Trophoblast cell (in vitro differentiated cells and primary cell): ENCODE results near the gene CNMD.

ENCODE experiments used
- DNase-seq, 2 donors: peaks; one replicate each; pipeline ENCODE4 v3.0.0-alpha.2; 2016
- H2AFZ ChIP-seq: 2 replicates; pipeline ENCODE4 v1.6.1; 2013; ENCODE audit warnings: low read length, moderate library complexity, mild to moderate bottlenecking; ENCODE audit not compliant: insufficient read depth, poor library complexity
- H2AK5ac ChIP-seq: 2 replicates; pipeline ENCODE4 v1.6.1; 2013; ENCODE audit warnings: mild to moderate bottlenecking, low read length
- H2BK120ac ChIP-seq: 2 replicates; pipeline ENCODE4 v1.6.1; 2013; ENCODE audit warnings: low read length, mild to moderate bottlenecking, moderate library complexity; ENCODE audit not compliant: insufficient read depth, poor library complexity
- H2BK12ac ChIP-seq: 2 replicates; pipeline ENCODE4 v1.6.1; 2013; ENCODE audit warnings: mild to moderate bottlenecking, low read length, moderate library complexity
- H2BK5ac ChIP-seq: 2 replicates; pipeline ENCODE4 v1.6.1; 2013; ENCODE audit warnings: low read length, low read depth, moderate library complexity, mild to moderate bottlenecking; ENCODE audit not compliant: poor library complexity
- H3K14ac ChIP-seq: 2 replicates; pipeline ENCODE4 v1.6.1; 2013; ENCODE audit warnings: mild to moderate bottlenecking, low read length
- H3K18ac ChIP-seq: 2 replicates; pipeline ENCODE4 v1.6.1; 2013; ENCODE audit warnings: mild to moderate bottlenecking, low read length
- H3K23ac ChIP-seq: 2 replicates; pipeline ENCODE4 v1.6.1; 2013; ENCODE audit warnings: low read length
- H3K27ac ChIP-seq: 2 replicates; pipeline ENCODE4 v1.5.1; 2013; ENCODE audit warnings: low read depth, mild to moderate bottlenecking, inconsistent platforms, low read length, moderate library complexity
- H3K27me3 ChIP-seq: 2 replicates; pipeline ENCODE4 v1.6.1; 2013; ENCODE audit warnings: inconsistent platforms, mild to moderate bottlenecking, low read length, moderate library complexity; ENCODE audit not compliant: insufficient read depth
- H3K36me3 ChIP-seq, 2 experiments: 1 replicate in 1 of 2; 2 replicates in 1 of 2; pipeline ENCODE4 v1.6.1; 2013; ENCODE audit warnings: low read length in 2 of 2, mild to moderate bottlenecking in 2 of 2, moderate library complexity in 1 of 2; ENCODE audit not compliant: insufficient read depth in 2 of 2, control insufficient read depth in 1 of 2
- H3K4ac ChIP-seq: 2 replicates; pipeline ENCODE4 v1.6.1; 2013; ENCODE audit warnings: low read depth, mild to moderate bottlenecking, low read length, moderate library complexity
- H3K4me1 ChIP-seq, 2 experiments: 1 replicate in 1 of 2; 2 replicates in 1 of 2; pipeline ENCODE4 v1.6.1; 2013; ENCODE audit warnings: low read length in 2 of 2, mild to moderate bottlenecking in 2 of 2, moderate library complexity in 1 of 2; ENCODE audit not compliant: insufficient read depth in 2 of 2, control insufficient read depth in 1 of 2
- H3K4me2 ChIP-seq: 2 replicates; pipeline ENCODE4 v1.6.1; 2013; ENCODE audit warnings: inconsistent platforms, mild to moderate bottlenecking, low read length, moderate library complexity
- H3K4me3 ChIP-seq: 2 replicates; pipeline ENCODE4 v1.5.1; 2013; ENCODE audit warnings: mild to moderate bottlenecking, low read depth, low read length, inconsistent platforms
- H3K79me1 ChIP-seq: one replicate; pipeline ENCODE4 v1.6.1; 2013; ENCODE audit warnings: low read length
- H3K79me2 ChIP-seq: 2 replicates; pipeline ENCODE4 v1.6.1; 2013; ENCODE audit warnings: low read length, mild to moderate bottlenecking; ENCODE audit not compliant: control insufficient read depth, insufficient read depth, poor library complexity
- H3K9ac ChIP-seq: 2 replicates; pipeline ENCODE4 v1.6.1; 2013; ENCODE audit warnings: mild to moderate bottlenecking, low read length
- H3K9me3 ChIP-seq: 2 replicates; pipeline ENCODE4 v1.6.1; 2013; ENCODE audit warnings: low read depth, mild to moderate bottlenecking, control low read depth, inconsistent platforms, low read length; ENCODE audit not compliant: insufficient read depth
- H4K12ac ChIP-seq: 2 replicates; pipeline ENCODE4 v1.6.1; 2013; ENCODE audit warnings: low read depth, mild to moderate bottlenecking, low read length, moderate library complexity
- H4K8ac ChIP-seq: 2 replicates; pipeline ENCODE4 v1.6.1; 2013; ENCODE audit warnings: low read depth, mild to moderate bottlenecking, low read length, moderate library complexity
- H4K91ac ChIP-seq: one replicate; pipeline ENCODE4 v1.6.1; 2013; ENCODE audit warnings: low read depth, mild to moderate bottlenecking, low read length, moderate library complexity
- WGBS: extraction: QIAGEN DNeasy Blood & Tissue Kit; methylation state at CpG from one replicate; pipeline ENCODE4 v1.1.7; 2013; ENCODE audit warnings: missing lambda C conversion rate; ENCODE audit not compliant: insufficient read length, insufficient coverage; ENCODE audit errors: extremely low coverage; 5-methylcytosine and 5-hydroxymethylcytosine counted together

The CNMD gene

DNA sequence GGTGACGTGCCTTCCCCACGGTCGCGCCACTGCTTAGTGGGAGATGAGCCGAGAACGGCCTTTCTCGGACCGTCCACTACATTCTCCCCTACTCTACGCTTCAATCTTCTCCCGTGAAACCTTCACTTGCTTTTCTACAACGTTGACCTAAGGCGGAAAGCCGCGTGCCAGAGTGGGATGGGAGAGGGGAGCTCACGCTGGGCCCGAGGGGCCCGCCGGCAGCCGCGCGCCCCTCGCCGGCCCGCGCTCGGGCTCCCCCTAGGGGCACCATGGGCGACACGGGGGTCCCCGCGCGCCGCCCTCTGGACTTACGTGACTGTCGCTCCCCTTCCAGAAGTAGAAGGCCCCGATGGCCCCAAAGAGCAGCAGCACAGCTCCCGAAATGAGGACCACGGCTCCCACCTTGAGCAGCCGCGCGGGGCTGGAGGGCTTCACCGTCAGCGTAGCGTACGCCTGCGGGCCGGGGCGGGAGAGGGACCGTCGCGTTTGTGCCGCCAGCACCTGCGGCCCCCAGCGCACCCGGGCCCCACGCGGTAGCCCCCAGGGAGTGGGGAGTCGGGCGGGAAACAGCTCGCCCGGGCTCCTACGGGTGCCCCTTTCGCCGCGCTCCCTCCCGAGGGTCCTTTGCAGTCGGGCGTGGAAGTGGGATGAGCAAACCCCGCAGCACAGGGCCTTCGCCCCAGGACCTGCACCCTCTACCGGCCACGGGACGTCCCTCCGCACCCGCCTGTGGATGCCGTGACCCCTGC is 727 bp downstream of the CNMD start:
- Histone ChIP-seq H3K27ac (no peak overlapping the region), H3K9ac (peak overlapping the region; percentile 75), H2AK5ac (no peak overlapping the region), H3K4me2 (peak overlapping the region; percentile 97), H2BK12ac (peak overlapping the region; percentile 62), H3K23ac (no peak overlapping the region), H3K14ac (peak overlapping the region; percentile 35), H3K4me3 (peak overlapping the region; percentile 77), H3K36me3 (no peaks in the 10 kb centered on the region), H3K79me1 (peaks cover 3% of the 10 kb centered on the region), H3K4me1 (peaks cover 4 to 11% of the 10 kb centered on the region in 2 experiments), H3K9me3 (peaks cover 5% of the 10 kb centered on the region), H2BK5ac (no peak overlapping the region), H3K18ac (peak overlapping the region; percentile 77), H2BK120ac (peak overlapping the region; percentile 56), H2AFZ (peak overlapping the region; percentile 73), H4K8ac (peak overlapping the region; percentile 20), H4K91ac (peak overlapping the region; percentile 39), H3K79me2 (peaks cover 3% of the 10 kb centered on the region), H3K27me3 (peaks cover 12% of the 10 kb centered on the region), H3K4ac (no peak overlapping the region), H4K12ac (peak overlapping the region; percentile 40)
- no CpG with 5 or more reads among the region's 75 CpGs for WGBS
- DNase-seq = peak in 1 of 2 donors; percentile 6

DNA sequence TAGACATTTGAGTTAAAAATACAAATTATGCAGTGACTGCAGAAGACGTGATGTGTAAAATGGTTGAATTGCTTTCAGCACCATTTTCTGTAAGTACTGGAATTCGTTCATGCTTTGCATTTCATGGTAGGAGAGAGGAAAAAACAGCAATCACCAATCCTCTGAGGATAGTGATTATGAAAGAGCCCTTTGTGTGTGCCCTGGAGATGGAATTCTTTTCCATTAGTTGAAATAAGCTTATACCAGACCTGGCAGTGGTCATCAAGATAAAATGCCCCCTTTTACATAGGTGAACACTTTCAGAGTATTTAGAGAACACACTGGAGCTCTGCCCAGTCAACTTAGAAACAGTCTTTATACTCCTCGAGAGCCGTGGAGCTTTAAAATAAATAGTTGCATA is 1.7 kb downstream of the CNMD start:
- no peak for DNase-seq
- H3K23ac ChIP-seq = no peak overlapping the region
- no peak overlapping the region for H2BK120ac ChIP-seq
- no peak overlapping the region for H2BK5ac ChIP-seq
- H3K9ac ChIP-seq = no peak overlapping the region
- peaks cover 4 to 11% of the 10 kb centered on the region in 2 experiments for H3K4me1 ChIP-seq
- peaks cover 3% of the 10 kb centered on the region for H3K79me1 ChIP-seq
- H4K8ac ChIP-seq = no peak overlapping the region
- H4K91ac ChIP-seq = no peak overlapping the region
- peaks cover 3% of the 10 kb centered on the region for H3K9me3 ChIP-seq
- WGBS = no CpG with 5 or more reads among the region's 4 CpGs
- H3K14ac ChIP-seq = no peak overlapping the region
- no peak overlapping the region for H2AK5ac ChIP-seq
- H2AFZ ChIP-seq = no peak overlapping the region
- H3K18ac ChIP-seq = no peak overlapping the region
- H4K12ac ChIP-seq = no peak overlapping the region
- peaks cover 3% of the 10 kb centered on the region for H3K79me2 ChIP-seq
- no peak overlapping the region for H3K4ac ChIP-seq
- no peak overlapping the region for H2BK12ac ChIP-seq
- no peak overlapping the region for H3K4me2 ChIP-seq
- no peak overlapping the region for H3K4me3 ChIP-seq
- no peak overlapping the region for H3K27ac ChIP-seq
- H3K36me3 ChIP-seq = no peaks in the 10 kb centered on the region
- peaks cover 12% of the 10 kb centered on the region for H3K27me3 ChIP-seq

DNA sequence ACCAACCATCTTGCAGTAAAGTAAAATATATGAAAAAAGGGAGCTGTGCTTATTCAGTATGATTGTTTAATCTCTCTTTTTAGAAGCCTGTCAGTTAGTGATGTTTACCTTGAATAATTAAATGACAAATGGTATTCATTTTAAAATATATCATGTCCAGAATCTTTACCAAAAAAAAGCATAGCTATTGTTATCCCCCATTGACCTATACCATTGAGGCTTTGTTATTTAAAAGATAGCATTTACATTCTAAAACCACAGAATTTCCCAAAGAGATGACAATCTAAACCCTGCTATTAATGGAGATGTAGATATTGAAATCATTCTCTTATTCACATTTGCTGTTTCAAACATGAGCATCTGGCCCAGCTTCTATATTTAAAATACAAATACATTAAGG is 2.2 kb downstream of the CNMD start:
- H3K4ac ChIP-seq = no peak overlapping the region
- no peak overlapping the region for H2AK5ac ChIP-seq
- no peak overlapping the region for H2BK5ac ChIP-seq
- H3K14ac ChIP-seq = no peak overlapping the region
- H3K23ac ChIP-seq = no peak overlapping the region
- peaks cover 3% of the 10 kb centered on the region for H3K79me2 ChIP-seq
- peaks cover 12% of the 10 kb centered on the region for H3K27me3 ChIP-seq
- H3K18ac ChIP-seq = no peak overlapping the region
- H2BK120ac ChIP-seq = no peak overlapping the region
- H3K4me1 ChIP-seq = peaks cover 4 to 11% of the 10 kb centered on the region in 2 experiments
- no peak overlapping the region for H2AFZ ChIP-seq
- H3K9me3 ChIP-seq = peaks cover 3% of the 10 kb centered on the region
- H4K12ac ChIP-seq = no peak overlapping the region
- no peak overlapping the region for H3K4me3 ChIP-seq
- H3K36me3 ChIP-seq = no peaks in the 10 kb centered on the region
- H3K4me2 ChIP-seq = no peak overlapping the region
- H3K79me1 ChIP-seq = peaks cover 3% of the 10 kb centered on the region
- no peak for DNase-seq
- no peak overlapping the region for H3K9ac ChIP-seq
- H2BK12ac ChIP-seq = no peak overlapping the region
- no peak overlapping the region for H4K91ac ChIP-seq
- H3K27ac ChIP-seq = no peak overlapping the region
- no peak overlapping the region for H4K8ac ChIP-seq

DNA sequence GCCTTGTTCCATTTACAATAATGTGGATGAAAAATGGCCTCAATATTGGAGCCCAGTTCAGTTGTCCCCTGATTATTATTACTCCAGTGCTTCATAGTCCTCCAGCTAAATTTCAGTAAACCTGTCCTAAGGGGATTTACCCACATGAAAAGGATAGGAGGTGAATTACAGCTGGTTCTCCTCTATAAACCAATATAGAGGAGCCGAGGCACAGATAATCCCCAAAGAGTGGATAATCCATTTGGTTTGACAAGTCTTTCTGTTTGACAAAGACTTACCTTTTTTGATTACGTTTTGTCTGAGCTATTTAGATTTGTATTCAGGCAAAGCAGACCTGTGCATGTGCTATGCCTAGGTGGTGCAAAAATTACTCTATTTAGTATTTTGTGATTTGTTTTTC is 2.7 kb downstream of the CNMD start:
- no peak overlapping the region for H3K9ac ChIP-seq
- DNase-seq = no peak
- no peak overlapping the region for H3K18ac ChIP-seq
- H2BK120ac ChIP-seq = no peak overlapping the region
- no peak overlapping the region for H3K4ac ChIP-seq
- WGBS = no CpG with 5 or more reads among the region's 2 CpGs
- peaks cover 3% of the 10 kb centered on the region for H3K79me2 ChIP-seq
- H4K12ac ChIP-seq = no peak overlapping the region
- no peak overlapping the region for H3K14ac ChIP-seq
- no peak overlapping the region for H3K27ac ChIP-seq
- H3K4me2 ChIP-seq = no peak overlapping the region
- H2BK12ac ChIP-seq = no peak overlapping the region
- no peaks in the 10 kb centered on the region for H3K36me3 ChIP-seq
- H3K79me1 ChIP-seq = peaks cover 3% of the 10 kb centered on the region
- no peak overlapping the region for H2BK5ac ChIP-seq
- H3K9me3 ChIP-seq = peaks cover 3% of the 10 kb centered on the region
- H4K8ac ChIP-seq = no peak overlapping the region
- peaks cover 4 to 11% of the 10 kb centered on the region in 2 experiments for H3K4me1 ChIP-seq
- H2AK5ac ChIP-seq = no peak overlapping the region
- no peak overlapping the region for H3K4me3 ChIP-seq
- no peak overlapping the region for H3K23ac ChIP-seq
- peaks cover 12% of the 10 kb centered on the region for H3K27me3 ChIP-seq
- H4K91ac ChIP-seq = no peak overlapping the region
- H2AFZ ChIP-seq = no peak overlapping the region
